Measurements from ENCODE around the gene KMT2C.

GRCh38 chr7:152200395-152200794 lies 235.4 kb downstream of the KMT2C start:
- TF ChIP-seq POLR2A (IDR thresholded peaks at IDR 0.05) = no peak
- TF ChIP-seq, protein P1, sequence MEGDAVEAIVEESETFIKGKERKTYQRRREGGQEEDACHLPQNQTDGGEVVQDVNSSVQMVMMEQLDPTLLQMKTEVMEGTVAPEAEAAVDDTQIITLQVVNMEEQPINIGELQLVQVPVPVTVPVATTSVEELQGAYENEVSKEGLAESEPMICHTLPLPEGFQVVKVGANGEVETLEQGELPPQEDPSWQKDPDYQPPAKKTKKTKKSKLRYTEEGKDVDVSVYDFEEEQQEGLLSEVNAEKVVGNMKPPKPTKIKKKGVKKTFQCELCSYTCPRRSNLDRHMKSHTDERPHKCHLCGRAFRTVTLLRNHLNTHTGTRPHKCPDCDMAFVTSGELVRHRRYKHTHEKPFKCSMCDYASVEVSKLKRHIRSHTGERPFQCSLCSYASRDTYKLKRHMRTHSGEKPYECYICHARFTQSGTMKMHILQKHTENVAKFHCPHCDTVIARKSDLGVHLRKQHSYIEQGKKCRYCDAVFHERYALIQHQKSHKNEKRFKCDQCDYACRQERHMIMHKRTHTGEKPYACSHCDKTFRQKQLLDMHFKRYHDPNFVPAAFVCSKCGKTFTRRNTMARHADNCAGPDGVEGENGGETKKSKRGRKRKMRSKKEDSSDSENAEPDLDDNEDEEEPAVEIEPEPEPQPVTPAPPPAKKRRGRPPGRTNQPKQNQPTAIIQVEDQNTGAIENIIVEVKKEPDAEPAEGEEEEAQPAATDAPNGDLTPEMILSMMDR (IDR thresholded peaks at IDR 0.05) = no peak

All from thyroid gland (tissue), 4 donors.